Activated CD4-positive, alpha-beta T cell treated with anti-CD3 and anti-CD28 coated beads for 24 hours (primary cell): ENCODE data around the gene MBOAT1.
"Not testable (repeated sequence)": the region's sequence is repeated elsewhere in the genome, so short reads cannot be mapped to it uniquely, and the experiment has no call there.

Experiments used
- DNase-seq, 2 donors: peaks; one replicate each; pipeline ENCODE4 v3.0.0-alpha.2; 2020; ENCODE audit warnings: low read depth in 2 of 2

MBOAT1 gene

DNA sequence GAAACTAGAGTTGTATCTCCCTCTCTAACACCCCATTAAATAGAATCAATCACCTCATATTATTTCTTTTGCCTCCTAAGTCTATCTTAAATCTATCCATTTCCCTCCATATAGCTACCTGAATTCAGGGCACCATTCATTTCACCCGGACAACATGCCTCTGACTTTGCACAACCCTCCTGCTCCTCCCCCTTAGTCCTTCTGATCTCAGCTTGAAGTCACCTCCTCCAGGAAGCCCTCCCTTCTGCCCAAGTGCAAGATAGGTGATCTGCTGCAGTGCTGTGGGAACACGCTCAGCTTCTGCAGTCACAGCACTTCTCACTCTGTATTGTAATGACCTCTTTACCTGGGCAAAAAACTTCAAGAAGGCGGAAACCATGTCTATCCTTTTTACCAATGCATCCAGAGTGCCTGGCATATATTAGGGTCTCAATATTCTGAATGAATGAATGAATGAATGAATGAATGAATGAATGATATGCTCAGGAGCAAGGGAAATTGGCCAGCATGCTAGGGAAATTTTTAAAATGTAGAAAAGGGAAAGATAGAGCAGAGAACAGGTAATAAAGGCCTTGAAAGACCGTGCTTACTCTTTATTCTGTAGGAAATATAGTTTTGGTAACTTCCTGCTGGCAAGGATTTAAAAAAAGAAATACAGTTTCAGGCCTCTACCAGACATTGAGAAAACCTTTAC is 41.7 kb downstream of the MBOAT1 start:
- DNase-seq, result no peak

DNA sequence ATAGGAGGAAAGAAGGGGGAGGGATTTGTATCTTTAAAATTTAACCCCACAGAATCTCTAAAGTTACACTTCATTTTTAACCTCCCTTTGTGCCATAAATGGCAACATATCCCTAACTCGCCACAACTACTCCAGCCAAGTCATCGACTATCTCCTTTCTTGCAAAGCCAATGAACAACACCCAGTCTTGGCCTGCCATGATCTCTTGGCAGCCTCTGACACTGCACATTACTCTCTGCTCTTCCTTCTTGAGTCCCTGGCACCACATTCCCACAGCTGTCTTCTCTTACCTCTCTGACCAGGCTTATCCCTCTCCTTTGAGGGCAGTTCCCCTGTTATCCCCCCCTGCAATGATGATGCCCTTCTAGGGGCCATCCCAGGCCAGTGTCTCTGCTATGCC is 42.5 kb downstream of the MBOAT1 start:
- no peak for DNase-seq

DNA sequence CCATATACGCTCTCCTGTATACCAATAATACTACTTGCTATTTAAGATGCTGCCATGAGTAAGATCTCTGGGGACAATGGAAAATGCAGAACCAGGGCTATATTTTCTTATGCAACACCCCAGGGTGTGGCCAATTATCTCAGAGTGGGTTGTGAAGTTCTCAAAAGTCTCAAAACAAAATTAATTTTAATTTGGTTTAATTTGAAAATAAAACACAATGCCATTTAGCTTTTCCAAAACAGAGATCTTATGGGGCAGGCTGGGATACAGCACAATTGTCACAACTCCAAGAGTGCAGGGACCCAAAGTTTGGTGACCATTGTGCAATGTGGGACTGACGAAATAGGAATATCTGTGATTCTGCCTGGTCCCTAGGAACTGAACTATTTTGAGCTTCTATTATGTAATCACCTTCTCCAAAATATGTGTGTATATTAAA is 43.1 kb downstream of the MBOAT1 start:
- no peak for DNase-seq

GRCh38 chr6:20168690-20169089 is 43.6 kb downstream of the MBOAT1 start:
- no peak for DNase-seq

GRCh38 chr6:20167601-20168000 is 44.7 kb downstream of the MBOAT1 start:
- DNase-seq, result no peak

DNA sequence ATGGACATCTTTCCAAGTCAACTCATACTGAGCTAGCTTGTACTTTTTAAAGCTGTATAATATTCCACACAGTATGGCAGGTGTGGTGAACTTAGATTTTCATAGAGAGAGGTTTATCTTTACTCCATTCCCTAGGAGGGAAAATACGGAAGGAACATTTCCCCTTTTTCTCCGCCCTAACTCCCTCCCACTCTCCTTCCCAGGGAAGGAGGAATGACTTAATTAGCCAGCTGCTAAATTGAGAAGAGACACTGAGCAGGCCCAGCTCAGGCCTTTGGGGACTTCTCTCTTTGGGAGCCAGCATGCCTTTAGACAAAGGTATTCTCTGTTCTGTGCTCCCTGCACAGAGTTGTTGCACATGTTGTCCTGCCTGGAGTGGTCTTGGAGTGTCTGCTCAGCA is 46.1 kb downstream of the MBOAT1 start:
- no peak for DNase-seq

- no peak for DNase-seq
These were observed 49.8 kb downstream of the MBOAT1 start for GRCh38 chr6:20162515-20162914.

GRCh38 chr6:20160541-20161283 is 51.6 kb downstream of the MBOAT1 start:
- DNase-seq, result no peak

DNA sequence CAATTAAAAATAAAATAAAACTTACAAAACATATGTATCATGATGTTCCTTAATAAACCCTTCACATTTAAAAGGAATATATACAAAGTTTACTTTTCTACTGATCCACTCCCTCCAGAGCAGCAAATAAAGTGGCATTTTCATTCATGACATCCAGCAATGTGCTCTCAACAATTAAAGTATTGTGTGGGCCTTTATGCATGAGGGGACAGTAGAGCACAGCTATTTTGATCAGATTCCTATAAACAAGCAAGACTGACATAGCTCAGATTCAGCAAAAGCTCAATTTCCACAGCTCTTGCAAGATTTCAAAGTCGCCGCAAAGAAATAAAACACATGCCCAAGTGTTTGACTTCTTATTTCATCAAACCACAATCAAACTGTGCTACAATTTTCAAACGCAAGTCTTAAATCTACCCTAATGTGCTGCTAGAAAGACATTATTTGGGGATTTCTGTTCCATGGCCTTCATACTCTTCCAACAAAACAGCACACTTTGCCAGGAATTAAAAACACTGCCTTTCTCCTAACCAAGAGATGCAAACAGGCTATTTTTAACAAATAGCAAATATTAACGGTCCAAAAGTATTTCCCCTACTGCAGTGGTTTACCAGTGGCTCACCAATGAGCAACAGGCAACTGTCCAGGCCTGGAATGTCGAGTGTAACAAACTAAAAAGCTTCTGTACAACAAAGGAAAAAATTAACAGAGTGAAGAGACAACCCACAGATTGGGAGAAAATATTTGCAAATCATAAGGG is 52.3 kb downstream of the MBOAT1 start:
- DNase-seq, result no peak

- DNase-seq, result no peak
These were observed 53.2 kb downstream of the MBOAT1 start for GRCh38 chr6:20159098-20159497.

- no peak for DNase-seq
These were observed 53.6 kb downstream of the MBOAT1 start for GRCh38 chr6:20158676-20159075.

GRCh38 chr6:20156824-20157223 is 55.4 kb downstream of the MBOAT1 start:
- no peak for DNase-seq

GRCh38 chr6:20154753-20155152 is 57.5 kb downstream of the MBOAT1 start:
- no peak for DNase-seq

- DNase-seq, result no peak
These were observed 59.1 kb downstream of the MBOAT1 start for GRCh38 chr6:20153194-20153593.

DNA sequence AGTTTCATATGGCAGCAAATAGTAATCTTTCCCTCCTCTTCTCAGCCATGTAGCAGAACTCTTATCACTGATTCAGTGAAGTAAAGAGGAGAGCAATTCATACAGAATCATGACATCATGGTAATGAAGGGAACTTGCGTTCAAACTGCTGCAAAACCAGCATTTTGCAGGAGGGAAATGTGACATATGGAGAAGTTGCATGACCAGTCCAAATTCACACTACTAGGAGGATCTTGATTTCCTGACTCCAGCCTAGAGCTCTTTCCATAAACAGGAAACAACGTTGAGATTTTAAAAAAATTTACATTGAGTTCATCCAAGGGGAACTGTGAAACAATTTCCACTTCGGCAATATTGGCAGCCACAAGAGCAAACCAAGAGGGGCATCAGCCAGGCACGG is 63.8 kb downstream of the MBOAT1 start:
- DNase-seq, result no peak

DNA sequence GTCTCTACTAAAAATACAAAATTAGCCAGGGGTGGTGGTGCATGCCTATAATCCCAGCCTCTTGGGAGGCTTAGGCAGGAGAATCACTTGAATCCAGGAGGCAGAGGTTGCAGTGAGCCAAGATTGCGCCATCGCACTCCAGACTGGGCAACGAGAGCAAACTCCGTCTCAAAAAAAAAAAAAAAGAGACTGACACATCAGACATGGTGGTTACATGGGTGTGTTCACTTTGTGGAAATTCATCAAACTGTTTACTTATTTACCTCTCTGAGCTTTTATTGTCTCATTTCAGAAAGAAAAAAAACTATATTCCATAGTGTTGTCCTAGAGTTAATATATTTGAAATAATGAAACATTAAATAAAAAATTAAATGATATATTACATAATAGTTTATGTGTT is 64.8 kb downstream of the MBOAT1 start:
- DNase-seq, result no peak

- DNase-seq, result not testable (repeated sequence)
These were observed 65.4 kb downstream of the MBOAT1 start for GRCh38 chr6:20146831-20147230.

DNA sequence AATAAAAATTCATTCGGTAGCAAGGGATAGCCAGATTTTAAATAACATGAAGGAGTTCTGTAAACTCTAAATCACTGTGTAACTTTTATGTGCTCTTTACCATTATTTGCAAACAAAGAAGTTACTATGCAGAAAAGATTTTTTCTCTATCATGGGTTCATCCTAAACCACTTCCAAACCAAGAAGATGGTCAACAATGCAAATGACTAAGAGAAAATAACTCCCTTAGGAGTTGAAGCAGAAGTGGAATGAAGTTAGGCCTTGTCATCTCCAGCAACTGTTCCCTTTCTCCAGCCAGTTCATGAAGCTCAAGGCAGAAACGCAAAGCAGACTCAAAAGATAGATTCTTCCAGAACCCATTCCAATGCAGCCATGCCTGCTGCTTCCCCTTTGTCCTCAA is 66.0 kb downstream of the MBOAT1 start:
- DNase-seq, result no peak

DNA sequence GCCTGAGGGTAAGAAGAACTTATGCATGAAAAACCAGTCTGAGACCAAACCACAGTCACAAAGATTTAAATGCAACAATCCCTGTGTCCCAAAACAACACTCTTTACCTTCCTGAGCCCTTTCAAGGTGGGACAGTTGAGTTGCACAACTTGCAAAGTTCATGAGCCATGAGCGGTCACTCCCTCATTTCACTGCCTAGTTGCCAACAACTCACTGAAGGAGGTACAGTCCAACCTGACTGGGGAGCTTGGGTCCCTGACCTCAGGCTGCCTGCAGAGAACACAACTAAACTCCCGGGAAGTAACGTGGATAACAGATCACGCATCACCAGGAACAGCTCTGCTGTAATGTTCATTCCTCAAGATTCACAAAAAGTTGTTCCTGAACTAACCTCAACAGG is 69.4 kb downstream of the MBOAT1 start:
- no peak for DNase-seq

GRCh38 chr6:20141931-20142330 is 70.3 kb downstream of the MBOAT1 start:
- DNase-seq, result no peak

DNA sequence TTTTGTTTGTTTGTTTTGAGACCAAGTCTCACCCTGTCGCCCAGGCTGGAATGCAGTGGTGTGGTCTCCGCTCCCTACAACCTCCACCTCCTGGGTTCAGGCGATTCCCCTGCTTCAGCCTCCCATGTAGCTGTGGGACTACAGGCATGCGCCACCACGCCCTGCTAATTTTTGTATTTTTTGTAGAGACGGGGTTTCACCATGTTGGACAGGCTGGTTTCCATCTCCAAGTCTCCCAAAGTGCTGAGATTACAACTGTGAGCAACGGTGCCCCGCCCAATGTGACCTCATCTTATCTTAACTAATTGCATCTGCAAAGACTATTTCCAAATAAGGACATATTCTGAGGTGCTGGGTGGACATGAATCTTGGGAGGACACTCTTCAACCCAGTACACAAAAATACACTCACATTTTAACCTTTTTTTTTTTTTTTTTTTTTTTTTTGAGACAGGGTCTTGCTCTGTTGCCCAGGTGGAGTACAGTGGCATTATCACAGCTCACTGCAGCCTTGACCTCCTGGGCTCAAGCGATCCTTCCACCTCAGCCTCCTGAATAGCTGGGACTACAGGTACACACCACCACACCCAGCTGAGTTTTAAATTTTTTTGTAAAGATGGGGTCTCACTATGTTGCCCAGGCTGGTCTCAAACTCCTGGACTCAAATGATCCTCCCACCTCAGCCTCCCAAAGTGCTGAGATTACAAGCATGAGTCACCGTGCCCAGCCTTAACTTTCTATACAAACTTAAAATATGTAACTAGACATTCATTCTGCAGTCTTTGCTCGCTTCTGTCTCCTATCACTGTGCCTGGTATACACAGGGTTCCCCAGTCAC is 72.9 kb downstream of the MBOAT1 start:
- not testable (repeated sequence) for DNase-seq

DNA sequence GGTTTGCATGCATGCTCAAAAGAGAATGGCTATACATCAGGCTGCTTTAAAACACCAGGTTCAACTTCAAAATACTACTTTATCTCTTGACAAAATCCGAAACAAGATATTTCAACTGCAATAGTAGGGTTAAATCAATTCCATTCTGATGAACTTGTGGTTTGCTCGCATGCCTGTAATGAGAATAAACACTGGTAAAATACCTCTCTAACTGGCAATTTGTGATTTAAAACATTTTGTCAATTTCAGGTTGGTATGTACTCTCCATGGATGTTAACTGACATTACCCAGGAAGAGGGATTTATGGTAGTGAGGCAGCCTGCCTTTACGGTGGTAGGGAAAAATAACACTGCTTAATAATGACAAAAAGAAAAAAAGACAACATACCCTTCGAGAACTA is 74.4 kb downstream of the MBOAT1 start:
- DNase-seq, result no peak
